Central memory CD4-positive, alpha-beta T cell (primary cell): Measurements from ENCODE around the gene PPRC1.

ENCODE experiments used
- DNase-seq: peaks from one replicate; pipeline ENCODE4 v3.0.0; 2022

Gene PPRC1

GRCh38 chr10:102117391-102118159 is 15.3 kb upstream of the PPRC1 start:
- DNase-seq: peak; percentile 74

- peak; percentile 12 for DNase-seq
Measured at GRCh38 chr10:102118867-102119266, 14.0 kb upstream of the PPRC1 start.

- DNase-seq: peak; percentile 33
Measured at GRCh38 chr10:102119417-102120141, 13.3 kb upstream of the PPRC1 start.

- peak; percentile 76 for DNase-seq
Measured at GRCh38 chr10:102120142-102120990, 12.5 kb upstream of the PPRC1 start, which contains the start of gene LDB1. LDB1 (minus strand) TSS chr10:102120368; CDS start chr10:102120110, 258 bp downstream.

- DNase-seq: peak; percentile 9
Measured at GRCh38 chr10:102120991-102121738, 11.7 kb upstream of the PPRC1 start.

GRCh38 chr10:102121739-102122372 is 11.0 kb upstream of the PPRC1 start:
- no peak for DNase-seq

GRCh38 chr10:102122450-102122849 is 10.4 kb upstream of the PPRC1 start:
- DNase-seq: no peak

- no peak for DNase-seq
Measured at GRCh38 chr10:102123223-102123622, 9.6 kb upstream of the PPRC1 start.

- no peak for DNase-seq
Measured at GRCh38 chr10:102131286-102132170, 1.3 kb upstream of the PPRC1 start.

GRCh38 chr10:102132193-102132562 is 662 bp upstream of the PPRC1 start:
- no peak for DNase-seq

- no peak for DNase-seq
Measured at GRCh38 chr10:102133373-102134195, 744 bp downstream of the PPRC1 start.

GRCh38 chr10:102134416-102134815 is 1.6 kb downstream of the PPRC1 start:
- DNase-seq: no peak

GRCh38 chr10:102135956-102136526 is 3.2 kb downstream of the PPRC1 start:
- DNase-seq: no peak

GRCh38 chr10:102139281-102140110 is 6.7 kb downstream of the PPRC1 start:
- DNase-seq: no peak

- no peak for DNase-seq
Measured at GRCh38 chr10:102140218-102140617, 7.4 kb downstream of the PPRC1 start.

- no peak for DNase-seq
Measured at GRCh38 chr10:102140913-102141540, 8.2 kb downstream of the PPRC1 start.

- no peak for DNase-seq
Measured at GRCh38 chr10:102141583-102142107, 8.8 kb downstream of the PPRC1 start.

GRCh38 chr10:102146971-102147428 is 14.2 kb downstream of the PPRC1 start:
- DNase-seq: no peak
